GM19452 (cell line): ENCODE data around the gene SERPING1.
A peak's percentile ranks its signal among the peaks of the same experiment; 100 is the strongest.

Experiments used
- ATAC-seq: cut with Tn5 transposase; IDR thresholded peaks from one replicate; pipeline ENCODE4 v1.9.1; 2021; ENCODE audit not compliant: unreplicated experiment

Gene SERPING1

GRCh38 chr11:57597461-57597915, at the start of gene SERPING1:
Gene SERPING1, plus strand, starts transcription at chr11:57597685. Its CDS starts 586 bp downstream, at chr11:57598271.
- ATAC-seq, result no peak

DNA sequence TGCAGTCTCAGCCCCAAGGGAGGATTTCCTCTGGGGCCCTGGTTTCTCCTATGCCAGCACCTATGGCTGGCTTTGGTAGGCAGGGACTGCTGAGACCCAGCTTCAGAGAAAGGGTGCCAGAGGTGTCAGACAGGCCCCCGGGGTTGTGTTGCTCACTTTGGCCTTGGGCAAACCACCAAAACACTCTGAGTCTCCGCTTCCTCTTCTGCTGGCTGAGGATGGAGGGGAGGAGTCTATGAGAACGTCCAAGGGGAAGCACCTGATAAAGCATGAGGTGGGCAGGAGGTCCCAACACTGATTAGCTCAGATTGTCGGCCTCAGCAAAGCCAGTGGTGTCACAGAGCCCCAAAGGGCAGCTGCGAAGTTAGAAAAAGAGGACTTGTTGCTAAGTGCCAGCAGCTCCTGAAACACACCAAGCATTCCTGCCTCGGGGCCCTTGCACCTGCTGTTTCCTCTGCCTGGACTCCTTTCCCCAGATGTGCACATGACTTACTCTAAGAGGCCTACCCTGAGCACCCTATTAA, 49.6 kb upstream of the SERPING1 start:
- ATAC-seq, result peak; percentile 95

DNA sequence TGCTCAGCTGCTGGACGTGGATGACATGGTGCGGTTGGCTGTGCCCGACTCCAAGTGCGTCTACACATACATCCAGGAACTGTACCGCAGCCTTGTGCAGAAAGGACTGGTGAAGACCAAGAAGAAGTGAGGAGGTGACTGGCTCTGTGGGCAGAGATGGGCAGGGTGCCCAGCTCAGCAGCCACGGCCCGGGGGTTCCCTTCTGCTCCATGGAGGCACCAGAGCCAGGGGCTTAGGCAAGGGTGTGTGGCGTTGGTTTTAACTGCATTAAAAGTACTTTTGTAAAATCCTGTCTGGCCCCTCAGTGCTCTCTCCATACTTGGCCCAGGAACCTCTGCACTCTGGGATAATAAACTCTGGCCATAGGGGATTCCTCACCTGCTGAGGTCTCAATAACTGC, 47.5 kb upstream of the SERPING1 start:
- ATAC-seq, result no peak

- ATAC-seq, result no peak
Observed at GRCh38 chr11:57551941-57552340, 45.5 kb upstream of the SERPING1 start.

GRCh38 chr11:57552479-57552878, 45.0 kb upstream of the SERPING1 start:
- ATAC-seq, result no peak

- no peak for ATAC-seq
Observed at GRCh38 chr11:57555393-57555792, 42.1 kb upstream of the SERPING1 start.

GRCh38 chr11:57556041-57556440, 41.4 kb upstream of the SERPING1 start:
- ATAC-seq, result no peak

DNA sequence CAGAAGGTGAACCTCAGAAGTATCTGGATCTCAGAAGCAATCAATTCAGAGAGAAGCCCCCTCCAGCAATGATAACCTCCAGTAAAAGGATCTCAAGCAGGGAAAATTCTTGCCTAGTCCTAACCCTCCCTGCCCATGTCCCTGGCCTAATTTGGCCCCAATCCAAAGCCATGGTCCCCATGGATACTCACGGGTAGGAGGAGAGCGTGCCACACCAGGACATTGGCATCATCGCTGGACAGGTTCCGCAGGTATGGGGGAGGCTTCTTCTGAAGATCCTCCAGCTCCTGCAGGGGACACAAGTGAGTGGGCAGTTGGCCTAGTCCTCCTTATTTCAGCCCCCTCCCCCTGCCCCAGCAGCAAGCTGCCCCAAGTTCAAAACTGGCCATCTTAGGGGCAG, 37.3 kb upstream of the SERPING1 start:
- ATAC-seq, result no peak

GRCh38 chr11:57562596-57562995, 34.9 kb upstream of the SERPING1 start:
- ATAC-seq, result no peak

GRCh38 chr11:57566005-57566904, 31.2 kb upstream of the SERPING1 start:
- ATAC-seq, result peak; percentile 68

GRCh38 chr11:57566905-57567514, 30.5 kb upstream of the SERPING1 start:
- peak; percentile 2 for ATAC-seq

DNA sequence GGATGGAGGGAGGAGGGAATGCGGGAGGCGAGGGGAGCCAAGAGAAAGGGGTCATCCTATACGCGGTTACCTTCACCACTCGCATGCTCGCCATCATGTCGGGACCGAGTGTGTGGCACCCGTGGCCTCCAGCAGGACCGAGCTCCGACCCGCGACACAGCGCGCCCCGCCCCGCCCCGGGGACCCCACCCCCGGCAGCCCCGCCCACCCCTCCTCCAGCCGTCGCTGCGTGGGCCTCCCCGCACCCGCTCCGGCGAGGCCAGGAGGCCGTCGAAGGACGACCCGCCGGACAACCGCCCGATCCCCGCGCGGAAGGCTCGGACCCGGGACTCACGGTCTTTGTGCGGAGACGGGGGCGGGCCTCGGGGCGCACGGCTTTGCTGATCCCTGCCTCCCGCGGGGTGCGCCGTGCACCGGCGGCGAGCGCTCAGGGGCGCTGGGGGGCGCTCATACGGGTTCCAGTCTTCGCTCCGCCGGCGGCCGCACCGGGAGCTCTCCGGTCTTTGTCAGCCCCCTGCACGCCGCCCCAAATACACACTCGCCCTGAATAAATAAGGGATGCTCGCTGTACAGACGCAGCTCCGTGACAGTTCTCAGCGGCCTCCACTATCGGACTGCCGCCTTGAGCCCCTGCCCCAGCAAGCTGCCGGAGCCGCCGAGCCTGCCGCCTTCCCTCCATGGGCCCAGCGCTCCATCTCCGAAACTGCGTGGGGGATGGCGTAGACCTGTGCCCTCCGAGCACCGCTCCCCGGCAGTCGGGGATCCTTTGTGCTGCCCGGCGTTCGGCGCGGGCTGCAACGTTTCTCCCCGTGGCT, 29.8 kb upstream of the SERPING1 start, which contains the start of gene UBE2L6:
Gene UBE2L6, minus strand, starts transcription at position 158 of the 815 bp plus-strand sequence. Its CDS starts 61 bp downstream, at position 97.
- peak; percentile 42 for ATAC-seq

DNA sequence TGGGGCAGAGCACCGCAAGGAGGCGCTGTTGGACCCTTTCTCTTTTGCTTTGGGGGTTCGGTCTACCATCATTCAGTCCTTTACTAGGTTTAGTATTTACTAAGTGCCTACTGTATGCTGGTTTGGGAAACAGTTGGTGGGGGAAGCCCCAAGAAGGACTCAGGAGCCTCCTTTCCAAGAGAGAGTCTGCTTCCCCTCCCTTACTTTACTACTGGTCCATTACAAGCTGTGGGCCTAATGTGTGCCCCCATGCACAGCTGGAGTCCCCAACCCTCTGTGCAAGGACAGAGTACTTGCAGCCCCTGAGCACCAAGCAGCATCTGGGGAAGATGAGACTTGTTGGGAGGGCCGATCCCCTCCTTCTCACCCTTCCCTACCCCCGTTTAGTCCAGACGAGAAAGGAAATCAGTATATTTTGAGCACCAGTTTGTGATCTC, 29.1 kb upstream of the SERPING1 start:
- peak; percentile 63 for ATAC-seq

DNA sequence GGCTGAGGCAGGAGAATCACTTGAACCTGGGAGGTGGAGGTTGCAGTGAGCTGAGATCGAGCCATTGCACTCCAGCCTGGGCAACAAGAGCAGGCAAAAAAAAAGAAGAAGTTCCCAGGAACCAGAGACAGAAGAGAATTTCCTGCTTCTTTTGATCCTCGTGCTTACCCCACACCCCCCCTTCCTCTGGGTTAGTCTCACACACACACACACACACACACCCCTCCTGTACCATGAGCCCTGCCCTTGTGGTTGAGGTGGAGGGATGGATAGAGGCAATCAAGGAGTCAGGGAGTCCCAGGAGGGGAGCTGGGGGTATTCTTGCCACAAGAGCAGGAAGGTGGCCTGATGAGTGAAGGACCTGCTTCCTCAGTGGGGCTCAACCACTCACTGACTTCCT, 25.9 kb upstream of the SERPING1 start:
- ATAC-seq, result no peak

- ATAC-seq, result no peak
Observed at GRCh38 chr11:57574061-57574460, 23.4 kb upstream of the SERPING1 start.

DNA sequence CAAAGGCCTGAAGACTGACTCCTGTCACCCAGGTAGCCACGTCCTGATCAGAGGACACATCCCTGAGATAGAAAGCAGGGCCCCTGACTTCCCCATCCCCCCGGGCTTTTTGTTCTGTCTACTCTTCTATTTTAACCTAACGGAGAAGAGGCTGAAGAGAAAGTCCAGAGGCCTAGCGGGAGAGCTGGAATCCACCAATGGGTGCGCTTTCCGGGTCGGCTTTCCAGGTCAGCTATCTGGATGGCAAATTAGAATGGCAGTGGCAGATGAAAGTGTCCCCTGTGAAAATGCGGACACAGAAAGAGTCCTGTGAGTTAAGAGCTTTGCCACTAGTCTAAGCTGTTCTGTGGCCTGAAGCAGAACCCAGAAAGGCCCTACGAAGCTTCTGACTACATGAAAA, 13.1 kb upstream of the SERPING1 start:
- no peak for ATAC-seq

- no peak for ATAC-seq
Observed at GRCh38 chr11:57585301-57585700, 12.2 kb upstream of the SERPING1 start.

- ATAC-seq, result no peak
Observed at GRCh38 chr11:57586711-57587245, 10.7 kb upstream of the SERPING1 start.

- ATAC-seq, result no peak
Observed at GRCh38 chr11:57588046-57588710, 9.3 kb upstream of the SERPING1 start.

- ATAC-seq, result no peak
Observed at GRCh38 chr11:57596266-57596885, 1.1 kb upstream of the SERPING1 start.
